Chondrocyte (in vitro differentiated cells): Measurements from ENCODE around the gene DIS3L2. TPM values are rescaled to one million over a fixed set of nuclear protein-coding genes. Genes with fewer than 3 reads are reported as not detected.

Experiments used
- DNase-seq: peaks from one replicate; pipeline ENCODE4 v3.0.0; 2021; ENCODE audit warnings: mixed read lengths, low spot score
- H3K27ac Mint-ChIP-seq: one replicate; pipeline ENCODE4 v1.8.0; 2021; ENCODE audit warnings: mild to moderate bottlenecking, moderate library complexity, mixed read lengths; ENCODE audit not compliant: unreplicated experiment
- H3K27me3 Mint-ChIP-seq: 2 replicates; pipeline ENCODE4 v1.8.0; 2021; ENCODE audit warnings: low read depth, mixed read lengths
- H3K36me3 Mint-ChIP-seq: 2 replicates; pipeline ENCODE4 v1.8.0; 2021; ENCODE audit warnings: low read depth, mixed read lengths
- H3K4me1 Mint-ChIP-seq: 2 replicates; pipeline ENCODE4 v1.8.0; 2021; ENCODE audit warnings: low read depth, mild to moderate bottlenecking, mixed read lengths
- H3K4me3 Mint-ChIP-seq: one replicate; pipeline ENCODE4 v1.8.0; 2021; ENCODE audit warnings: mild to moderate bottlenecking, moderate library complexity, mixed read lengths; ENCODE audit not compliant: unreplicated experiment
- H3K9me3 Mint-ChIP-seq: 2 replicates; pipeline ENCODE4 v1.8.0; 2021; ENCODE audit warnings: low read depth, mixed read lengths
- CTCF ChIP-seq: fragments of 200-600 bp; sonication (generic); IDR thresholded peaks from 2 replicates; pipeline ENCODE4 v1.5.0; 2021; ENCODE audit warnings: antibody characterized with exemption, mild to moderate bottlenecking, moderate library complexity
- total RNA-seq: library from RNA; stranded (reverse); gene quantifications from 3 replicates; pipeline ENCODE4 v1.2.1, GENCODE V29; 2021

Gene DIS3L2
- total RNA-seq, 1 donor from 2014 or later, result 17.5 TPM

DNA sequence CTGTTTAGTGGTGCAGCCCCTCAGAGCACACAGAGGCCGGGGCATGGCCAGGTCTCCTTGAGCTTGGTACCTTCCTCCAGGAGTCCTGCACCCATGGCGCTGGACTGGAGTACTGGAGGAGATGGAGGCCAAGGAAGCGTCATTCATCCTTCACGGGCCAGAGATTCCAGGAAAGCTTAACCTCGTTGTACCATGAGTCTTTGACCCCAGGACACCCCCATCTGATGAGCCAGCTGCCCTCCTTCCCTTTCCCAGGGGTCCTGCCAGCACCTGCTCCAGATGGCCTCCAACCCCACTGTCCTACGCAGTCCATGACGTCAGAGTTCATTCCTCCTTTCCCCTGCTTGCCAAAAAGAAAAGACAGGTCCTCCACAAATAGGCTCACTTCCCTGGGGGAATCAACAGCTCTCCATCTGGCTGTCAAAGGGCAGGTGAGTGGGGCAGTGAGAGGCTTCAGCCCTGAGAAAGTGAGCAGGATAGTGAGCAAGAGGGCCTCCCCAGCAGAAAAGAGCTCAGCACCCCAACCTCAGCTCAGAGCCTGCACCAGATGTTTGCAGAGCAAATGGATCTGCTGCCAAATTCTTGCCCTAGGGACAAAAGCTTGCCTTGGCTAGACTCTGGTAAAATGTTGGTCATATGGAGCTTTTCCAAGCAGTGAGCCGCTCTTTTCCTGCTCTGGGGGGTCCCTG is 30.8 kb upstream of the DIS3L2 start:
- Mint-ChIP-seq H3K4me3 (no peak overlapping the region), H3K9me3 (no peaks in the 10 kb centered on the region), H3K4me1 (peaks cover 8% of the 10 kb centered on the region), H3K27ac (no peak overlapping the region), H3K36me3 (no peaks in the 10 kb centered on the region), H3K27me3 (peaks cover 57% of the 10 kb centered on the region)
- DNase-seq, result peak; percentile 65
- TF ChIP-seq CTCF, result no peak

- Mint-ChIP-seq H3K36me3 (no peaks in the 10 kb centered on the region), H3K27me3 (peaks cover 56% of the 10 kb centered on the region), H3K4me3 (no peak overlapping the region), H3K4me1 (peaks cover 6% of the 10 kb centered on the region), H3K27ac (no peak overlapping the region), H3K9me3 (no peaks in the 10 kb centered on the region)
- DNase-seq, result peak; percentile 34
- no peak for TF ChIP-seq CTCF
Observed at GRCh38 chr2:231931481-231931915, 30.0 kb upstream of the DIS3L2 start.

- H3K36me3 Mint-ChIP-seq, result no peaks in the 10 kb centered on the region
- no peak for TF ChIP-seq CTCF
- no peak overlapping the region for H3K27ac Mint-ChIP-seq
- no peak overlapping the region for H3K4me3 Mint-ChIP-seq
- H3K27me3 Mint-ChIP-seq, result peaks cover 44% of the 10 kb centered on the region
- DNase-seq, result no peak
- no peaks in the 10 kb centered on the region for H3K9me3 Mint-ChIP-seq
- H3K4me1 Mint-ChIP-seq, result no peaks in the 10 kb centered on the region
Observed at GRCh38 chr2:231932711-231932970, 28.9 kb upstream of the DIS3L2 start.

DNA sequence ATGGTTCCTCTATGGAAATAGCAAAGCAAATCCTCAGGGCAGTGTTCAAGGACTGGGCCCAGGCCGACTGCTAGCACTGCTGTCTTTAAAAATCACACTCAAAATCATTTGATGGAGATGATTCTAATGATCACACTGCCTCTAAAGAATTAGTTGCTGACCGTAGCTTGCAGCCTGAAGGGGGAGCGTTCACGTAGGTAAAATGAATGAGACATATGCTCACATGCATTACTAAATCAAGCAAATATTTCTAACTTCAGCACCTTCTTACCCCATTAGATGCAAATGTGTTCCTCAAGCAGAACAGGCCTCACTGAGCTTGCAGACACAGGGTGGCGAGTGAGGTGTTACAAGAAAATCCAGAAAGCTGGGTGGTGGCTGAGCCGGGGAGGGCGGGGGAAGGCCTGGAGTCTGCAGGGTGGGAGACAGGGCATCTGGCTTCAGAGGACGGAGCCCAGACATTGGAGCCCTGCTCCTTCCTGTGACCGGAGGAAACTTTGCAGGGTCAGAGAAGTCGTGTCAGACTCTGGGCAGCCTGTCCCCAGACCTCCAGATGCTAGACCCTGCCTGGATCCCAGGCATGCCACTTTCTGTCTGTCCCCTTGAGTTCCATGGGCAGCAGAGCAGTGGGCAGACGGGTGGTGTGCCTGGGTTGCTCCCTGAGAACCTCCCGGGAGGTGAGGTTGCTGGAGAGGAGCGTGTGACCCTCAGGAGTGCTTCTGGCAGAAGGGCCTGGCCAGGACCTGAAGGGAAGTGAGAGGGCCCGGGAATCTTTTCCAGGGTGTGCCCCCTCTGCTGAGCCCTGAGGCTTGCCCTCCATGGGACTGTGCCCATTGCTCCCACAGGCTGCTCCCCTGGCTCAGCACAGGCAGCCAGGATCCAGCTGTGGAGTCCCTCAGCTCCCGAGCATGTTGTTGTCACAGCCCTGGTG is 28.3 kb upstream of the DIS3L2 start:
- Mint-ChIP-seq H3K27me3 (peaks cover 39% of the 10 kb centered on the region), H3K9me3 (no peaks in the 10 kb centered on the region), H3K4me1 (no peaks in the 10 kb centered on the region), H3K4me3 (no peak overlapping the region), H3K36me3 (no peaks in the 10 kb centered on the region), H3K27ac (no peak overlapping the region)
- TF ChIP-seq CTCF, result peak; percentile 35
- no peak for DNase-seq

DNA sequence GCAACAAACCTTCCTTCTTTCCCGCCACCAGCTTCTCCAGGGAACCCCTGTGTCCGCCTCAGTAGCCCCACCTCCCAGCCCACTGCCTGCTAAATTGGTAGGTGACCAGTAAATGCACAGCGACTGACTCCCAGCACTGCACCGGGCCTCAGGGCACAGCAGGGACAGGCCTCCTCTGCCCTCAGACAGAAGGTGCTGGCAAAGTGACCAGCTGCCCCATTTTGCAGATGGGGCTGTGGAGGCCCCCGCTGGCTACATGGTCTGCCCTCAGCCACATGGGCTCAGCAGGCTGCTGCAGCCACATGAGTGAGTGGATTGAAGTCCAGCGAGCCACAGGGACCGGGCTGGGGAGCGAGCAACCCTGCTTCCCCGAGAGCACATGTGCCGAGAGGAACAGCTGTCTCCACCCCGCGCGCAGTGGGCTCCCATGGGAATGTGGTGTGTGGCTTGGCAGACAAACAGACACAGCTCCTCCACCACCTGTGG is 27.6 kb upstream of the DIS3L2 start:
- no peaks in the 10 kb centered on the region for H3K36me3 Mint-ChIP-seq
- H3K27ac Mint-ChIP-seq, result no peak overlapping the region
- no peak for TF ChIP-seq CTCF
- H3K4me3 Mint-ChIP-seq, result no peak overlapping the region
- H3K4me1 Mint-ChIP-seq, result no peaks in the 10 kb centered on the region
- no peaks in the 10 kb centered on the region for H3K9me3 Mint-ChIP-seq
- no peak for DNase-seq
- peaks cover 38% of the 10 kb centered on the region for H3K27me3 Mint-ChIP-seq
